Measurements from ENCODE around the gene UFSP2. TPM values are rescaled to one million over a fixed set of nuclear protein-coding genes. Genes with fewer than 3 reads are reported as not detected.

UFSP2 gene
- total RNA-seq, 4 donors from 2014 or later = 22.5 to 44.8 (median 26.4) TPM

DNA sequence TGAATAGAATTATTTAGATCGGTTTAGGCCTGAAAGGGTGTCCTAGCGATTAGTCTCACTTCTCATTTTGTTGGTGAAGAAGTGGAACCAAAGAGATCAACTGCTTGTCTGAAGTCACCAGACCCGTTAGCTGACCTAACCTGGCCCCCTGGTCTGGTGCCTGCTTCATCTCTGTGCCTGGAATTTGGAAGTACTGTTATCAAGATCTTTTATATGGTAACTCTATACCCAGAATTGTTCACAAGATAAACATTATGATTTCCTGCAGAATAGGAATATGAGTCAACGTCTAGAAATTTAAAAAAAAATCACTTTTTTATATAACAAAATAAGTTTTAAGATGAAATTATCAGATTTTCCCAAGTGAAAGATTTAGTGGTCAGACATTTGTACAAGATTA, 67.2 kb downstream of the UFSP2 start:
- no peak for DNase-seq (ENCODE audit: low spot score)
- no peak for ATAC-seq (ENCODE audit: low FRiP score)
- TF ChIP-seq, protein P1, sequence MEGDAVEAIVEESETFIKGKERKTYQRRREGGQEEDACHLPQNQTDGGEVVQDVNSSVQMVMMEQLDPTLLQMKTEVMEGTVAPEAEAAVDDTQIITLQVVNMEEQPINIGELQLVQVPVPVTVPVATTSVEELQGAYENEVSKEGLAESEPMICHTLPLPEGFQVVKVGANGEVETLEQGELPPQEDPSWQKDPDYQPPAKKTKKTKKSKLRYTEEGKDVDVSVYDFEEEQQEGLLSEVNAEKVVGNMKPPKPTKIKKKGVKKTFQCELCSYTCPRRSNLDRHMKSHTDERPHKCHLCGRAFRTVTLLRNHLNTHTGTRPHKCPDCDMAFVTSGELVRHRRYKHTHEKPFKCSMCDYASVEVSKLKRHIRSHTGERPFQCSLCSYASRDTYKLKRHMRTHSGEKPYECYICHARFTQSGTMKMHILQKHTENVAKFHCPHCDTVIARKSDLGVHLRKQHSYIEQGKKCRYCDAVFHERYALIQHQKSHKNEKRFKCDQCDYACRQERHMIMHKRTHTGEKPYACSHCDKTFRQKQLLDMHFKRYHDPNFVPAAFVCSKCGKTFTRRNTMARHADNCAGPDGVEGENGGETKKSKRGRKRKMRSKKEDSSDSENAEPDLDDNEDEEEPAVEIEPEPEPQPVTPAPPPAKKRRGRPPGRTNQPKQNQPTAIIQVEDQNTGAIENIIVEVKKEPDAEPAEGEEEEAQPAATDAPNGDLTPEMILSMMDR (IDR thresholded peaks at IDR 0.05) = no peak

DNA sequence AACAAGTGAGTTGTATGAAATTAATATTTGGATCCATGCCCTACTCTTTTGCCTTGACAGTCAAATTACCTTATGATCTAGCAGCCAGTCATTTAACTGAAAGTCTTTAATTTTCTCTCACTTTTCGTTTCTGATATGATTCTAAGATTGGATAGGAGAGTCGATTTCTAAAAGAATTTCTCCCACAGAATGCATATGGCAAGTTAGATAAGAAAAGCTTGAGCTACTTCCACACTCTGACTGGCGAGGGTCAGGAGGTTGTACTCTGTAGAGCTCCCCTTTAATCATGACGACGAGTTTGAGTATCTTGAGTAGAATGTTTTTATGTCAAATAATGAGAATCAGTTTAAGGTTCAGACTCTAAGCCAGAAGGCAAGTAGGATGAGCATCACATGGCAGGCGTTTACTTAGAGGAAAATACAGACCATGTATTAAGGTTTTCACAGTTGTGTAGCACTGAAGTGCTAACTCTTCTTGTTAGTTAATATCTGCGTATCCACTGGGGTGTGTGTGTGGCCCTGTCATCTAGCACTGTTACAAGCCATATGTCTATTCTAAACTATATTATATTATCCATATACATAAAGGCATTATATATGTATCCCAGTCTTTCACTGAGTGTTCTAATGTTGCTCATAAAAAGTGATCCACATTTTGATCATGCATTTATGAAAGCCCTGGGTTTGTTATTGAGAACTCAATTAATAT, 67.9 kb downstream of the UFSP2 start:
- ATAC-seq (ENCODE audit: low FRiP score) (no peak), DNase-seq (ENCODE audit: low spot score) (no peak)
- TF ChIP-seq, protein P1 (IDR thresholded peaks at IDR 0.05) = no peak

DNA sequence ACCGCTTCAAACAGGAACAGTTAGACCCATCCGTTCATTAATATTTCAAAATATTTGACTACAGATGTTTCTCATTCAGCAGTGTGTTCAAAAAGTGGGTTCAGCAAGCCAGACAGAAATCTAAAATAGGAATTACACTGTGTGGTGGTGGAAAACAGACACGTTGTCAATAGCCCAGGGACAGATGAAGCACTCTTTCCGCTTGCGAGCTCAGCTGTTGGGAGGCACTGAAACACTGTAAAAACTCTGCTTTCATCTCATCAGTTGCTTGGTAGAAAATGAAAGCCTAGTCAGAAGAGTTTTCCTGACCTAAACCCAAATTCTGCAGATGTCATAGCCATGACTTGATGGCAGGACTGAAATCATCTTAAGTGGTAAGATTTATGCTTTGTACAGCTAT, 68.6 kb downstream of the UFSP2 start:
- TF ChIP-seq, protein P1 (IDR thresholded peaks at IDR 0.05) = no peak
- DNase-seq (ENCODE audit: low spot score) (no peak), ATAC-seq (ENCODE audit: low FRiP score) (no peak)

DNA sequence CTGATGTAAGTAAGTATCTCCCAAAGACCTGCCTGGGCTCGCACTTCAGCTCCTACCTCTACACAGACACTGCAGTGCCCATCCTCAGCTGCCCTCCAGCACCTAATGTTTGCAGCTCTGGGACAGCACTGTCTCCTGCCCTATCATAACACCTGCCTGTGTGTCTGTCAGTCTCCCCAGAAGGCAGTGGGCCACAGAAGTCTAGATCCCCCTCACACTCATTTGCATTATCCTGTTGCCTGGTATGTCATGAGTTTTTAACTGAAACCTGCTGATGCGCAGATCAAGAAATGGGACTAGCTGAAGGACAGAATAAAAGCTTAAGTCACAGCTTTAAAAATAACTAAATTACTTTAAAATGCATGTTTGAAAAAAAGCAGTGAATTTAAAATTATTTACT, 73.0 kb downstream of the UFSP2 start:
- DNase-seq (ENCODE audit: low spot score) (no peak), ATAC-seq (ENCODE audit: low FRiP score) (no peak)
- TF ChIP-seq, protein P1 (IDR thresholded peaks at IDR 0.05) = no peak

DNA sequence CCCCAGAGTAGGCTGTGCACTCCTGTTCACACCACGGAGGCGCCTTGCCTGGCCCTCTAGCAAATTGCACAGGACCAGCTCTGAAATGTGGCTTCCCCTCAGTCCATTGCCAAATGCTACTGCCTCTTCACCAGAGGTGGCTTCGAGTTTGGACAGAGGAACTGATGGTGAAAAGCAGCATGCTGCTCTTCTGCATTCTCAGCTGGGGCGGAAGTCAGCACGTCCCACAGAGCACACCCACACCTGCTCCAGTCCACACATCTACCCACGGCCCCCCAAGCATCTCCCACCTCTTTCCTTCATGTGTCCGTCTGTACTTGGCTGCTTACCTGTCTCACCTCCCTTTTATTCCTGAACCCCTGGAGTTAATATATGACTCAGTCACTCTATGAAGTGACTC, 73.6 kb downstream of the UFSP2 start:
- TF ChIP-seq, protein P1 (IDR thresholded peaks at IDR 0.05) = no peak
- no peak for ATAC-seq (ENCODE audit: low FRiP score)
- no peak for DNase-seq (ENCODE audit: low spot score)

DNA sequence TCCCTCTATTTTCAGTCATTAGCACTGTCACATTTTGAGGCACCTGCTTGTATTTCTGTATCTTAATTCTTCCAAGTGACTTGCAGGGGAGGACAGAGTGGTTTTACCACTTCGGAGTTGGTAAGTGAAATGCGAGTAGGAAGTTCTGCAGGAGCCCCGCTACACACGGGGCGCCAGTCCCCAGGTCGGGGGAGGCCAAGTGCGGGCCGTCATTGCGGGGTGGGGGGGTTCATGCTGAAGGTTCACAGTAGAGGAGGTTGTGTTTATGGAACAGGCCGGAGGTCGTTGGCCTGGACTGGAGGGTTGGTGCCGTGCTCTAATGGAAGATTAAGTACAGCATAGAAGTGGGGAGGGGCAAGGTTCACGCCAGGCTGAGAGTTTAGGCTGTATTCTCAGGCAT, 74.1 kb downstream of the UFSP2 start:
- TF ChIP-seq, protein P1 (IDR thresholded peaks at IDR 0.05) = no peak
- no peak for ATAC-seq (ENCODE audit: low FRiP score)
- DNase-seq (ENCODE audit: low spot score) = no peak

Small RNA genes within 50 kb of the gene (small RNA-seq; reads per million reads assigned to genes)
- gene RF00019 = not detected

Other genes with a start within 250 kb of the UFSP2 start
- 10 to 100 TPM; 27.7 to 34.7 (median 32.0) TPM for gene CFAP97, start 222.0 kb downstream of the UFSP2 start, total RNA-seq
- 10 to 100 TPM; 16.0 to 22.5 (median 21.9) TPM for gene SNX25, start 216.4 kb downstream of the UFSP2 start, total RNA-seq
- 1 to 10 TPM in 3 of 4 donors, under 1 TPM in 1; 0.56 to 4.0 (median 1.7) TPM for gene LRP2BP, start 30.0 kb downstream of the UFSP2 start, total RNA-seq
- 10 to 100 TPM in 2 of 4 donors, 1 to 10 TPM in 2; 6.2 to 46.4 (median 11.1) TPM for gene ANKRD37, start 29.1 kb downstream of the UFSP2 start, total RNA-seq
- gene CCDC110, start 45.8 kb upstream of the UFSP2 start, total RNA-seq = 1 to 10 TPM in 1 of 4 donors, under 1 TPM in 3; 0.19 to 2.8 (median 0.36) TPM
- 100 to 1,000 TPM in 2 of 4 donors, 10 to 100 TPM in 2; 43.7 to 175 (median 107) TPM for gene PDLIM3, start 109.5 kb upstream of the UFSP2 start, total RNA-seq

Measured in omental fat pad (tissue), 4 donors.